ENCODE results near the gene PHAF1.

PHAF1 gene

DNA sequence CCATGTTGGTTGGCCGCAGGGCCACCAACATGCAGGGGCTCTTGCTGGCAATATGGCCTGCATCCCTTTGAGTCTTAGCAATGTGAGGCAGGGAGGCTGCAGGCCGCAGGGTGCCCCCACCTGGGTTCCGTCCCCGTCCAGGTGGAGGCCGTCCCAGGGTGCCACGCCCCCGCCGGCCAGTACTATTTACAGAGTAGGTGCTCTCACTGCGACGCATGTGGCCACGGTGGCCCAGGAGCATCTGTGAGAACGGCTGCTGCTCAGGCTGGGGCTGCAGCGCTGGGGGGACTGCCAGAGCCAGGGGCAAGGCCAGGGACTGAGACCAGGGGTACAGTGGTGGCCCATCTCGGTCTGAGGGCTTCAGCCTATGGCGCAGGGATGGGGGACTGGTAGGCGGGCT is 70.4 kb downstream of the PHAF1 start:
- DNase-seq (ENCODE audit: low spot score) = no peak

DNA sequence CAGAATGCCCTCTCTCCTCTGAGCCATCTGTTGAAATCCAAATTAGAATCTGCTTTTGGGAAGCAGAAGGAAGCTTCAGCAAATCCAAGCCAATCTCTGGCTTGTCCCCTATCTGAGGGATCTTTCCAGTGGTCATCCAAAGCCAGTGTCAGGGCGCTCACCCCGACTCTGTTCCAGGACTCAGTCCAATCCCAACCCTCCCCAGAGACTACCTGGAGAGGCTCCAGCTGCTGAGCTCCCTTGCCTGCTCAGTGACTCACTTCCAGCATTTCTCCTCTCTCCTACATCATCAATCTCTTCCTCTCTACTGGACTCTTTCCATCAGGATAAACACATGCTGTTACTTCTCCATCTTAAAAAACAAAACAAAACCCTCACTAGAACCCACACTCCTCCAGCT is 71.6 kb downstream of the PHAF1 start:
- DNase-seq (ENCODE audit: low spot score) = no peak

DNA sequence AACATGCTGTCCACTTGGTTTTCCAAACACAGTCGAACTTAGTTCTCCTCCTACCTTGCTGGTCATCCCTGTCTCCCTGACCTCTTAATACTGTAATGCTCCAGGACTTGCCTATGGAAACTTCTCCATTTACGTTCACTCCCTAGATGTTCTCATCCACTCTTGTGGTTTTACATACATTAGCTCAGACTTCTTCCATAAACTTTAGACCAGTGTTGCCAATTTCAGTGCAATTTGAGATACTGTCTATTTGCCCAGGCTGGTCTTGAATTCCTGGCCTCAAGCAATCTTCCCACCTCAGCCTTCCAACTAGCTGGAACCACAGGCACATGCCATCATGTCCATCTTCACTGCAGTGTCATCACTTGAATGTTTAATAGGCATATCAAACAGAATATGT is 72.5 kb downstream of the PHAF1 start:
- no peak for DNase-seq (ENCODE audit: low spot score)

DNA sequence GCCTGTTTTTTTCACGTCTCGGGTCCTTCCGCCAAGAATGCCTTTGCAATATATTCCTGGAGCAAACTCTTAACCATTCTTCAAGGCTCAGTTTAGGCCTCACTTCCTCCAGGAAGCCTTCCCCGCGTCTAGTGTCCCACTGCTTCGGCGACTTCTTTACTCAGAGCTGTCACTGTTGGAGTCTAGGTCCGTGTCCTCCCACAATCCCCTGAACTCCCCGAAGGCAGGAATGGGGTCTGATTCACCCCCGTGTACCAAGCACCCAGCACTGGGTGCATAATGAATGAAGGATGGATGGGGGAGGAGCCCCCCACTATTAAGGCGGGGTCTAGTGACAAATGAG is 73.5 kb downstream of the PHAF1 start:
- no peak for DNase-seq (ENCODE audit: low spot score)

DNA sequence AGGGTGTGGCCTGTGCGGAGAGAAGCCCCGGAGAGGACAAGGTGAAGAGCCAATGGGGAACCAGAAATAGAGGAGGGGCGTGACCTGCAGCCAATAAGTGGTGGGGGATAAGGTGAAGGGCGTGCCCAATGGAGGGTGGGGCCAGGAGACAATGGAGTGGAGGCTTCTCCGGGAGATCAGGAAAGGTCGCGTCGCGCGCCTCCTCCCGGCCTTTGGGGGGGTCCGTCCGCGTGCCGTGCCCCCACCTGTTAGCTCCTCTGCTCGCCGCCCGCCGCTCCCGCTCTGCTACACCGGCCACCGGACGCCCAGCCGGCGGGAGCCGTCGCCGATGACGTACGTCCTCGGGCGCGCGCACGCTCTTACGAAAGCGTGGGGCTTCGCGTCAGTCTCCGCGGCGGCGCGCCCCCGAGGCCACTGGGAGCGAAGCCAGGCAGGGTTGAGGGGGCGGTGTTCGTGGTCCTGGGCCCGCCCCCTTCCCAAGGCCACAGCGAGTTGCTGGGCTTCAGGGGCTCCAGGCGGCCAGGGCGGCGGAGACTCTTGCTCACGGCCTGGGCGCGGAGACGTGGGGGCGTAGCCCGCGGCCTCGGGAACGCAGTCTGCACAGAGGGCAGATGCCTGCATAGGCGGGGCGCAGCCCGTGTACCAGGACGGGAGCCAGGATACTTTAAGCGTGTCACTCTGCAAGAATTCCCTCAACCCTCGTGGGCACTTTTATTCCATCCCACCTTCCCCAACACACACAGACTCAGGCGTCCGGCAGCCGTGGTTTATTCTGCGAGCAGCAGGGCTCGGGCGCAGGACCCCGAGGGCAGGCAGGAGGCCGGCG is 74.1 kb downstream of the PHAF1 start, which contains the start of gene MATCAP1:
Gene MATCAP1, minus strand, starts transcription at position 337 of the 826 bp plus-strand sequence. CDS start 3,353 bp downstream, outside the sequence.
- peak; percentile 99 for DNase-seq (ENCODE audit: low spot score)

DNA sequence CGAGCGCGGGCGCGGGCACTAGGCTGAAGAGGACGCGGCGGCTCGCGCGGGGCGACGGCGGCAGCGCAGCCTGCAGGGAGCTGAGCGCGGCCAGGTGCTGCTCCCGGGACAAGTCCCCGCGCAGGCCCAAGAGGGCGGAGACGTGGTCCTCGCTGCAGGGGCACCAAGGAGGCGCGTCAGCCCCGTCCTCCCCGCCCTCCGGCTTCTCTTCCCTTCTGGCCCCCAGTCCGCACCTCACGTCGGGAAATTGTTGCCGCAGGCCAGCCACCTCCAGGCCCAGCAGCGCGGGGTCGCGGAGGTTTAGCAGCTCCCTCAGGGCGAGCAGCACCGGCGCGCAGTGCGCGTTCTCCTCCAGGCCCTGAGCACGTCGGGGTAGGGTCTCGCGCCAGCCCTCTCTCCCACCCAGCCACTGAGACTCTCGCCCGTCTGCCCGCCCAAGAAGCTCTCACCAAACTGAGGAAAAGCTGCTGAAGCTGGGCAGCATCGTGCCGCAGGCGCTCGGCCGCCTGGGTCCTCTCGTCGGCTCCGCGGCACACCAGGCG is 74.8 kb downstream of the PHAF1 start:
- DNase-seq (ENCODE audit: low spot score) = no peak

DNA sequence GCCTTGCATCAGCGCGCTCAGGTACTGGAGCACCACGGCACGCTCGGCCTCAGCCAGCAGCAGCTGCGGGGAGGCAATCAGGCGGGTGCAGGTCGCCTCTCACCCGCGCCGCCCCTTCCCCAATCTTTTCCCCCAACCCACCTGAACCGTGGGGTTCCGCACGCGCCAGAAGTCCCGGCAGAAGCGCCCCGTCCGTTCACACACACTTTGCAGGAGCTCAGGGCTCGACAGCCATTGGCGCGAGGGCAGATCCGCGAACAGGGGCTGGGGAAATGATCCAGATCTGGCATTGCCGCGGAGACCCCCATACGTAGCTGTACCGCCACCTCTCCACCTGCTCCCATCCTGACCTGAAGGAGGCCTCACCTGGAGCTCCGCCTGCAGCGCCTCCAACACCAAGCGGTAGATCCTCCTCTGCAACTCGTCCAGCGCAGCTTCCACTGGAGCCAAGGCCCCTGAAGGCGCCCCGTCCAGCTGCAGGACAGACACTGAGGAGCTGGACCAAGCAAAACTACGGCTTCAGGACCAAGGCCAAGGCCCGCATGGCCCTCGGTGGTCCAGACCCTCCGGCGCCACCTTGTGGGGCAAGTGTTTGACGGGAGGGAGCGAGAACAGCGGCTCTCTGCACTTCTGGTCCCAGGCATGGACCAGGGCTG is 75.4 kb downstream of the PHAF1 start:
- peak; percentile 76 for DNase-seq (ENCODE audit: low spot score)

DNA sequence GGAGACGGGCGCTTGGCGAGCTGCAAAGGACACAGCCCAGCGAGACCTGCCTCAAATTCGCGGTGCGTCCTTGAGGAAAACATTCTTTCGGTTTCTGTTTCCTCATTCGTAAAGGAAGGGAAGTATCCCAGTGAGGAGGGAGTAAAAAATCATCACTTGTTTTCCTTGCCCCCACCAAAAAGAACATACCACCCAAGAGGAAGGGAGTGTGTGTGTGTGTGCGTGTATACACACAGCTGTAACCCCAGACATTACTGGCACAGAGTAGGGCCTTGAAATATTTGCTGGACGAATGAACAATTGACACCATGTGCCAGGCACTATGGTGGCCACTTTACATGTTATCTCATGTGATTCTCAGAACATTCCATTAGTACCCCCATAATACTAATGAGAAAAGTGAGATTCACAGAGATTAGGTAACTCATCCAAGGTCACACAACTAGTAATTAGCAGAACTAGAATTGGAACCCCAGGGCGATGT is 76.0 kb downstream of the PHAF1 start:
- no peak for DNase-seq (ENCODE audit: low spot score)

DNA sequence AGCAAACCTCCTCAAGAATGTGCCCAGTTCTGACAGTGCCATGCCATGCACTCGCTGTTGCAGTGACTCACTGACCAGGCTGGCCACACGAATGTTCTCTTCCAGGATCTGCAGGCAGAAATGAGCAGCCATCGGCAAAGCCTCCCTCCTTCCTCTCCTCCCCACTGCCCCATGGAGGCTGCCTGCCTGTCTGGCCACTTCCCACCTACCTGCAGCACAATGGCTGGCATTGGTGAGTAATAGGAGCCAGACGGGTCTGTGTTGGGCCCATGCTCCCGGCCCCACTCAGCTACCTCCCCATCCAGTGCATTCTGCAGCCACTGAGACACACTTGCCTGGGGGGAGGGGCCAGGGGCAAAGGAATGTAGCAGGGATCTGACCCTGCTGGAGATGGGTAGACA is 76.8 kb downstream of the PHAF1 start:
- DNase-seq (ENCODE audit: low spot score) = no peak

DNA sequence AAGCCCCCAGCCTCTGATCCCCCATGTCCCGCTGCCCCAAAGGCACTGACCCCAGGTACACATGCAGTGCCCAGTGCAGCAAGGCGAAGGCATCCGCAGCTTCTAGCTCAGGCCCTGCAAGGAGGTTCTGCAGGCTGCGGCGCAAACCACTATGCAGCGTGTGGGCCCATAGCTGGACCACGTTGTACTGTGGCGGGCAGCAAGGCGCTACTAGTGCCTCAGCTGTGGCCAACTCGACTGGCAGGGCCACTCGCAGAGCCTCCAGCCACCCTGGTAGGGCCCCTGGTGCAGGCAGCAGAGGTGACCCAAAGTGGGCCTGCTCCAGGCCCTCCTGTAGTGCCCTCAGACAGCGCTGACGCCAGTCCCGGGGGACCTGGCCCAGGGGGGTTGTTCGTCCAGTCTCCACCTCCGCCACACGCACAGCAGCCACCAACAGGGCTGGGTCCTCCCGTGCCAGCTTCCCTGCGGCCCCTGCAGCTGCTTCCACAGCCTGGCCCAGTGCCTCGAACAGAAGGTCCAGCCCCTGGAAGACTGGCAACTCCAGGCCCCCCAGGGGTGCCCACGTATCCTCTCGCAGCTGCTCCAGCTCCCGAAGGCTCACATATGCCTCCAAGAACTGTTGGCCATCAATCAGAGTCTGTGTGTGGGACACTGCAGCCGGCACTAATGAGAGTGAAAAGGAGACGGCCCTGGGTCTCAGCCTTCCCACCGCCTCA is 77.6 kb downstream of the PHAF1 start:
- DNase-seq (ENCODE audit: low spot score) = no peak

DNA sequence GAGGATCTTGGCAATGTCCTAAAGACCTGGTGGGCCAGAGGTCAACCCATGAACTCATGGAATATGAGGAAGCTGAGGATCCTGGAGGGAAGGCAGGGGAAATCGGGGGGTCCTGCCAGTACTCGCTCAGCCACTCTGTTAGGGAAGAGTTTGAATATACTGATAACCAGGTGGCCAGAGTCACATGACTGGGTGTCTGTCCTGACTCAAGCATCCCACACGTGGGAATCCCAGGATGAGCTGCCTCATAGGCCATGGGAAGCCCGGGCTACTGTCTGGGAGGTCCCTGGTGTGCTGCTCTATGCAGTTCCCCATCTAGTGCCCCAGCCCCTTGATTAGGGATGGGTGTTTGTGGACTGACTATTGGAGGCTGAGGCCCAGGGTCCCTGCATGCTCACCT is 78.6 kb downstream of the PHAF1 start:
- no peak for DNase-seq (ENCODE audit: low spot score)

DNA sequence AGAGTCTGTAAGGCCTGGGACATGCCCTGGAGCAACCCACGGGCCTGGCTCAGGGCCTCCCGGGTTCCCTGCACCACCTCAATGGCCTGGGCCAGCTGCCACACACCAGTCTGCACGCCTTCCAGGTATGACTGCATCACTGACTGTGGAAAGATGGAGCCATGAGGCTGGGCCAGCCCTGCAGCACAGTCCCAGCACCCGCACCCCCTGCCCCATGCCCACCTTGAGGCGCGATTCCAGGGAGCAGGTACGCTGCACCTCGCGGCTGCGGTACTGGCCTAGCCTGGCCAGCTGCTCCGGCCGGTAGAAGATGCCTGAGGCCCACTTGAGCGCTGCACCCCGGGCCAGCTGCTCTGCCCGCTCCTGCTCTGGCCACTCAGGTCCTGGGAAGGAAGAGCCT is 79.1 kb downstream of the PHAF1 start:
- DNase-seq (ENCODE audit: low spot score) = no peak

DNA sequence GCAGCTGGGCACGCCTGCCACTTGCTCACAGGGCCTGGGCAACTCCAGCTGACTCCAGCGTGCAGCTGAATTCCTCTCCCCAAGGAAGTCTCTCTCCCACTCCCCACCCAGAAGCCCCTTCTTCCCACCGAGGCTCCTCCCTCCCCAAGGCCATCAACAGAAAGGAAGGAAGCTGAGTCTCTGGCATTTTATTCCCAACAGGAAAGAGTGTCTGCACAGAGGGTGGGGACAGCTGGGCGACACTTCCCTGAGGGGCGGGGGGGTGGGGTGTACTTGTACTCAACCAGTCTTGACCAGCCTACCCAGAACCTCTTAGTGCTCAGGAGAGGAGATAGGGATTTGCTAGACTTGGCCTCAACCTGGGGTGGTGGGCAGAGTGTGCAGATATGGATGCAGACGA is 80.3 kb downstream of the PHAF1 start, which contains the start of gene EXOC3L1:
Gene EXOC3L1, minus strand, starts transcription at position 96 of the 400 bp plus-strand sequence. CDS start 460 bp downstream, outside the sequence.
- no peak for DNase-seq (ENCODE audit: low spot score)

DNA sequence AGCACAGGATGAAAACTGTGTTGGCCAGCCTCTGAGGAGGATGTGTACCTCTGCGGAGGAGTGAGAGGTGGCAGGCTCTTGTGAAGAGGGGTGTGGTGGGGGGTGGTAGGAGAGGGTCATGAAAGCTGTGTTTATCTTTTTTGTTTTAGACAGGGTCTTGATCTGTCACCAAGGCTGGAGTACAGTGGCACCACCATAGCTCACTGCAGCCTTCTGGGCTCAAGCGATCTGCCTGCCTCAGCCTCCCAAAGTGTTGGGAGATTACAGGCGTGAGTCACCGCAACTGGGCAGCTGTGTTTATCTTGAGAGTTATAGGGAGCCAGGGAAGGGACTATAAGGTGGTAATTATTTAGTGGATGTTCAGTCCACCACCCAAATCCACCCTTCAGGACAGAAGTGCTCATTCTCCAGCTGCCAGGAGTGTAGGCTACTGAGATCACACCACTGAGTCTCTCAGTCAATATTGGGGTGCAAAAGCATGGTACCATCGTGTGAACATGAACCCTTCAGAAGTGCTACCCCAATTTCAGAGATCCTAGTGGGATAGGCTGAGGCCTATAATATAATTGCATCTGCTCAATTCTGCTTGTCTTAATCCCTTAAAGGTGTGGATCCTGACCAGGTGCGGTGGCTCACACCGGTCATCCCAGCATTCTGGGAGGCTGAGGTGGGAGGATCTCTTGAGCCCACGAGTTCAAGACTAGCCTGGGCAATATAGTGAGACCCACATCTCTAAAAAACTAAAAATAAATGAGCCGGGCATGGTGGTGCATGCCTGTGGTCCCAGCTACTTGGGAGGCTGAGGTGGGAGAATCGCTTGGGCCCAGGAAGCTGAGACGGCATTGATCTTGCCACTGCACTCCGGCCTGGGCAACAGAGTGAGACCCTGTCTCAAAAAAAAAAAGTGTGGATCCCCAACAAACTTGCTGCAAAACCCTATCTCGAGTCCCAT is 81.0 kb downstream of the PHAF1 start:
- no peak for DNase-seq (ENCODE audit: low spot score)

DNA sequence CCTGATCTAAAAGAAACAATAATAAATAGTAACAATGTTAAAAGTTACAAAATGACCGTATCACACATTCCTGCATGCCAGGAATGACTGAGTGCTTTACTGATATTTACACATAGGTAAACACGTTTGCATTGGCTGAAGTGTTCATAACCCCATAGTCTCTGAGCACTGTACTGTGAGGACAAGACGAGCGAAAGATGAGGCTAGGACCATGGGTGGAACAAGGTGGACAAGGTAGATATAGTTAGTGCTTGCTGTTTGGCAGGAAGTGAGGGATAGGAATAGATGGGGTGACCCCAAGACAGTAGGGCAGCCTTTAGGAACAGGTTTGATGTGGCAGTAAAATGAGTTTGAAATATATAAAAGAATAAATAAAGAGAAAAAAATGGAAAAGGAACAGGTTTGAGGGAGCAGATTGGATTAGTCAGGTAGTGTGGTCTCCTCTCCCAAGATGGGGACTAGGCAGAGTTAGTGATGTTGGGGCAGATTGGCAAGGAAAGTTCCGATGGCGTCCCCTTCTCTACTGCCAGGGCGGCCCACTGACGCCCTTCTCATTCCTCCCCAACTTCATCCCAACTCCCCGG is 81.8 kb downstream of the PHAF1 start:
- DNase-seq (ENCODE audit: low spot score) = peak; percentile 25

DNA sequence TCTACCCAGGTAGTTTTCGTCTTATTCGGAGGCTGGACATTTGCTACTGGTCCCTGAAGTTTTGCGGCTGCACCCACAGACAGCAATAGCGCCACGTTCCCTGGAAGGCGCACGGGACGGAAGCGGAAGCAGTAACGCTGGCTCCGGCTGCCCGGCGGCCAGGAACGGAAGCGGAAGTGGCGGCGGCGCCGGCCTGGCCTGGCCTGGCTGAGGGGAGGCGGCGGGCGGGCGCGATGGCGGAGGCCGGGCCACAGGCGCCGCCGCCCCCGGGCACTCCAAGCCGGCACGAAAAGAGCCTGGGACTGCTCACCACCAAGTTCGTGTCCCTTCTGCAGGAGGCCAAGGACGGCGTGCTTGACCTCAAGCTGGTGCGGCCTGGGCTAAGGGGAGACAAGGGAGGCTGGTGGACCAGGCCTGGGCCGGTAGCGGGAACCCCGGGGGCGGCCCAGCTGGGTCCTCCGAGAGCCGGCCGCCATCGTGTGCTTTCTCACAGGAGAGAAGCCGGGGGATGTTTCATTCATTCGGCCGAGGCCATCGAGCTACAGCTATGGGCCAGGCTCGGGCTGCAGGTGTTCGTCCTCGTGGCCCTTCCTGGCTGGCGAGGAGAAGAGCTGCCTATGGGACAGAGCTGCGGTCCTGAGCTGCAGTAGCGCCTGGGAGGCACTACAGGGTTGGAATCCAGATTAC is 82.4 kb downstream of the PHAF1 start, which contains the start of gene E2F4:
Gene E2F4, plus strand, starts transcription at position 161 of the 687 bp plus-strand sequence. Its CDS starts 73 bp downstream, at position 234.
- DNase-seq (ENCODE audit: low spot score) = peak; percentile 85

DNA sequence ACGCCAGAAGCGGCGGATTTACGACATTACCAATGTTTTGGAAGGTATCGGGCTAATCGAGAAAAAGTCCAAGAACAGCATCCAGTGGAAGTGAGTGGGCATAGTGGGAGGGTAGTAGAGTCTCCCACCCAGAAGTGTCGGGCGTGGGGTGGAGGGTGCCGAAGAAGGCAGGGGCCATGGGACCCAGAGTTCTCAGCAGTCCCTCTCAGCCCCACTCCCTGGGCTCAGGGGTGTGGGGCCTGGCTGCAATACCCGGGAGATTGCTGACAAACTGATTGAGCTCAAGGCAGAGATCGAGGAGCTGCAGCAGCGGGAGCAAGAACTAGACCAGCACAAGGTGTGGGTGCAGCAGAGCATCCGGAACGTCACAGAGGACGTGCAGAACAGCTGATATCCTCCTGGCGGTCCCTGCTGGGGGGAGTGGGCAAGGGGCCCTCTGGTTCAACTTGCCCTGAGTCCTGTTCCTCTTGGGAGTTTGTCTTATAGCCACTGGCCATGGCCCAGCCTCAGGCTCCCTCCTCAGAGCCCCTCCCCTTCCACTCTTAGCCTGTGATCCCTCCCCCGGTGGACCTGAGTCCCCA is 83.1 kb downstream of the PHAF1 start:
- DNase-seq (ENCODE audit: low spot score) = no peak

DNA sequence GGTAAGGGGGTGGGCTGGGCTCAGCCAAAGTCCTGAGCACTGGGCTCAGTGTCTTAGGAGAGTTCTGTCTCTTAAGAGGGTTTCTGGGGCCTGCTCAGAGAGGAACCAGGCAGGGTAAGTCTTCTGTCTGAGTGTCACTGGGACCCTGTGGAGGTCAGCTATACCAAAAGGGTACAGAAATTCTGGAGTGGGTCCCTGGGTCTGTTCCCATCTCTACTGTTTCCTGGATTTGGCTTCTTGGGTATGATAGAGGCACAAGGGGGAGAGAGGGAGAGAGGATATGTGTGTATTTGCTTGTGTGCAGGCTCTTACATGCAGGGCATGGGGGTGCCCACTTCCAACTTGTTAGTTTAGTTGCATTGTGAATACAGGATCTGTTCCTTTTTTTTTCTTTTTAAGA is 83.8 kb downstream of the PHAF1 start:
- no peak for DNase-seq (ENCODE audit: low spot score)

DNA sequence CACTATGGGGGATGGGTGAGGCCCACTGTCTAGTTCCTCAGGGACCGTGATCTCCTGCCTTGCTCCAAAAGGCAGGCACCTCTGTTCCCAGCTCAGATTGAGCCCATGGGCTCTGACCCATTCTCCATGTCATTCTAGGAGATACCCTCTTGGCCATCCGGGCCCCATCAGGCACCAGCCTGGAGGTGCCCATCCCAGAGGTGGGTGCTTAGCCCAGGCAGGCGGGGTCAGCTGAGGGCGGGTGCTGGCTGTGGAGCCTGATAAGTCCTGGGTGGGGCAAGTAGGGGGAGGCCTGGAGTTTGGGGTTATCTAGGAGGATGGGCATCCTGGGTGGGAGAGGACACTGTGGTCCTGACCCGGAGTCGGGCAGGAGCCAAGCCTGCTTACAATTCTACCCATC is 84.5 kb downstream of the PHAF1 start:
- no peak for DNase-seq (ENCODE audit: low spot score)

DNA sequence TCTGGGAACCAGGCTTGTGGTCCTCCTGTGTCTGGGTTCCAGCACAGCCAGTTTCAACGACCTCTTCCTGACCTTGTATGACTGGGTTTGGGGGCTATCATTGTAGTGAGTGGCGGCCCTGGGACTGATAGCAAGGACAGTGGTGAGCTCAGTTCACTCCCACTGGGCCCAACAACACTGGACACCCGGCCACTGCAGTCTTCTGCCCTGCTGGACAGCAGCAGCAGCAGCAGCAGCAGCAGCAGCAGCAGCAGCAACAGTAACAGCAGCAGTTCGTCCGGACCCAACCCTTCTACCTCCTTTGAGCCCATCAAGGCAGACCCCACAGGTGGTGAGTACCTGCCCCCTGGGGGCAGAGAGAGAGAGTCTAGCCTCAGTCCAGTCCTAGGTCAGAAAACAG is 85.9 kb downstream of the PHAF1 start:
- DNase-seq (ENCODE audit: low spot score) = no peak
